ENCODE data around the gene ABTB1.
"Not testable (repeated sequence)": the region's sequence is repeated elsewhere in the genome, so short reads cannot be mapped to it uniquely, and the experiment has no call there.

Gene ABTB1

GRCh38 chr3:127671523-127672428 lies 976 bp upstream of the ABTB1 start:
- DNase-seq (ENCODE audit: low read depth), result no peak

GRCh38 chr3:127673191-127674100 lies 694 bp downstream of the ABTB1 start:
- DNase-seq (ENCODE audit: low read depth), result no peak

- no peak for DNase-seq (ENCODE audit: low read depth)
Observed at GRCh38 chr3:127674101-127674721, 1.5 kb downstream of the ABTB1 start.

GRCh38 chr3:127674790-127675189 lies 2.0 kb downstream of the ABTB1 start:
- no peak for DNase-seq (ENCODE audit: low read depth)

- DNase-seq (ENCODE audit: low read depth), result no peak
Observed at GRCh38 chr3:127675651-127676391, 3.1 kb downstream of the ABTB1 start.

- no peak for DNase-seq (ENCODE audit: low read depth)
Observed at GRCh38 chr3:127676456-127676855, 3.7 kb downstream of the ABTB1 start.

GRCh38 chr3:127676921-127677351 lies 4.2 kb downstream of the ABTB1 start:
- DNase-seq (ENCODE audit: low read depth), result no peak

GRCh38 chr3:127677541-127678314 lies 5.0 kb downstream of the ABTB1 start:
- no peak for DNase-seq (ENCODE audit: low read depth)

GRCh38 chr3:127678315-127678599 lies 5.5 kb downstream of the ABTB1 start:
- DNase-seq (ENCODE audit: low read depth), result no peak

- DNase-seq (ENCODE audit: low read depth), result no peak
Observed at GRCh38 chr3:127678611-127679533, 6.1 kb downstream of the ABTB1 start.

GRCh38 chr3:127679534-127680145 lies 6.9 kb downstream of the ABTB1 start:
- no peak for DNase-seq (ENCODE audit: low read depth)

GRCh38 chr3:127680146-127680661 lies 7.5 kb downstream of the ABTB1 start:
- DNase-seq (ENCODE audit: low read depth), result no peak

- DNase-seq (ENCODE audit: low read depth), result no peak
Observed at GRCh38 chr3:127680798-127681221, 8.1 kb downstream of the ABTB1 start.

GRCh38 chr3:127682175-127682554 lies 9.4 kb downstream of the ABTB1 start:
- not testable (repeated sequence) for DNase-seq (ENCODE audit: low read depth)

- no peak for DNase-seq (ENCODE audit: low read depth)
Observed at GRCh38 chr3:127682561-127682960, 9.8 kb downstream of the ABTB1 start.

GRCh38 chr3:127684871-127685707 lies 12.3 kb downstream of the ABTB1 start:
- DNase-seq (ENCODE audit: low read depth), result no peak

GRCh38 chr3:127685708-127686511 lies 13.2 kb downstream of the ABTB1 start:
- DNase-seq (ENCODE audit: low read depth), result no peak

GRCh38 chr3:127686512-127686894 lies 13.8 kb downstream of the ABTB1 start:
- no peak for DNase-seq (ENCODE audit: low read depth)
